HEK293 (cell line): Measurements from ENCODE around the gene VASP.
A peak's percentile ranks its signal among the peaks of the same experiment; 100 is the strongest.

ENCODE experiments used
- CTCF ChIA-PET: fragments of 350-600 bp; formaldehyde crosslinking; extraction: SDS; loops from one replicate; lab custom pipeline; 2021; ENCODE audit warnings: antibody characterized with exemption; lab: Yijun Ruan, JAX
- POLR2A ChIA-PET: fragments of 300-600 bp; formaldehyde crosslinking; extraction: SDS; loops from one replicate; lab custom pipeline; 2020; ENCODE audit warnings: antibody characterized with exemption, inconsistent platforms; lab: Yijun Ruan, JAX
- H3K27ac ChIP-seq: fragments of 200-500 bp; sonication (Bioruptor generic); 2 replicates; pipeline ENCODE4 v1.5.1; 2014; ENCODE audit warnings: low read depth, low read length, control low read depth, inconsistent platforms; ENCODE audit errors: extremely low read depth
- H3K36me3 ChIP-seq, 2 experiments: fragments of 200-500 bp in 1 of 2; sonication (Bioruptor generic) in 1 of 2; 1 replicate in 1 of 2; 2 replicates in 1 of 2; pipeline ENCODE4 v1.5.1; 2014 to 2017; ENCODE audit warnings: inconsistent platforms in 2 of 2, low read length in 2 of 2; ENCODE audit not compliant: control insufficient read depth in 2 of 2, insufficient read depth in 1 of 2
- H3K4me1 ChIP-seq: fragments of 200-500 bp; sonication (Bioruptor generic); 2 replicates; pipeline ENCODE4 v1.5.1; 2014; ENCODE audit warnings: mild to moderate bottlenecking, low read length, inconsistent platforms; ENCODE audit not compliant: control insufficient read depth, insufficient read depth
- H3K4me3 ChIP-seq: 2 replicates; pipeline ENCODE4 v1.5.1; 2011; ENCODE audit warnings: low read depth, mild to moderate bottlenecking, control low read depth, low read length, moderate library complexity
- H3K9me3 ChIP-seq: fragments of 200-500 bp; sonication (Bioruptor generic); 2 replicates; pipeline ENCODE4 v1.5.1; 2014; ENCODE audit warnings: low read depth, low read length, inconsistent platforms; ENCODE audit not compliant: control insufficient read depth, insufficient read depth
- EGR2 ChIP-seq: fragments of 450-650 bp; formaldehyde crosslinking; IDR thresholded peaks from 2 replicates; pipeline ENCODE4 v1.5.1; 2016; ENCODE audit warnings: low read depth, missing biosample characterization, missing genetic modification characterization
- HOXC10 ChIP-seq: sonication (generic); formaldehyde crosslinking; IDR thresholded peaks from 2 replicates; pipeline ENCODE4 v1.8.1; 2023; ENCODE audit warnings: mild to moderate bottlenecking, missing genetic modification reagents
- KLF7 ChIP-seq: fragments of 450-650 bp; formaldehyde crosslinking; IDR thresholded peaks from 2 replicates; pipeline ENCODE4 v1.5.1; 2016; ENCODE audit warnings: missing biosample characterization, missing genetic modification characterization, borderline replicate concordance
- SCRT1 ChIP-seq: fragments of 450-650 bp; formaldehyde crosslinking; IDR thresholded peaks from 2 replicates; pipeline ENCODE4 v1.5.1; 2016; ENCODE audit warnings: missing biosample characterization, missing genetic modification characterization, borderline replicate concordance
- TCF7L2 ChIP-seq: IDR thresholded peaks from 2 replicates; pipeline ENCODE4 v1.6.1; 2011; ENCODE audit warnings: low read depth, mild to moderate bottlenecking, inconsistent platforms, low read length, moderate library complexity, borderline replicate concordance
- ZBTB17 ChIP-seq: fragments of 450-650 bp; formaldehyde crosslinking; IDR thresholded peaks from 2 replicates; pipeline ENCODE4 v1.5.1; 2016; ENCODE audit warnings: missing biosample characterization, missing genetic modification characterization
- ZFHX2 ChIP-seq: fragments of 450-650 bp; formaldehyde crosslinking; conservative IDR thresholded peaks from 2 replicates; pipeline ENCODE4 v1.5.1; 2016; ENCODE audit warnings: missing biosample characterization, missing genetic modification characterization
- ZFP69B ChIP-seq: fragments of 450-650 bp; formaldehyde crosslinking; IDR thresholded peaks from 2 replicates; pipeline ENCODE4 v1.5.1; 2016; ENCODE audit warnings: missing biosample characterization, missing genetic modification characterization
- ZNF121 ChIP-seq: fragments of 450-650 bp; formaldehyde crosslinking; IDR thresholded peaks from 2 replicates; pipeline ENCODE4 v1.5.1; 2016; ENCODE audit warnings: missing biosample characterization, missing genetic modification characterization
- ZNF138 ChIP-seq: fragments of 450-650 bp; formaldehyde crosslinking; IDR thresholded peaks from 2 replicates; pipeline ENCODE4 v1.5.1; 2016; ENCODE audit warnings: missing biosample characterization, missing genetic modification characterization, borderline replicate concordance
- ZNF221 ChIP-seq: fragments of 450-650 bp; formaldehyde crosslinking; IDR thresholded peaks from 2 replicates; pipeline ENCODE4 v1.5.1; 2017; ENCODE audit warnings: missing biosample characterization, missing genetic modification characterization, borderline replicate concordance
- ZNF223 ChIP-seq: fragments of 450-650 bp; formaldehyde crosslinking; IDR thresholded peaks from 2 replicates; pipeline ENCODE4 v1.5.1; 2016; ENCODE audit warnings: missing biosample characterization, missing genetic modification characterization
- ZNF341 ChIP-seq: fragments of 450-650 bp; formaldehyde crosslinking; IDR thresholded peaks from 2 replicates; pipeline ENCODE4; 2016; ENCODE audit warnings: low read depth, missing biosample characterization, missing genetic modification characterization
- ZNF426 ChIP-seq: fragments of 450-650 bp; formaldehyde crosslinking; IDR thresholded peaks from 2 replicates; pipeline ENCODE4 v1.5.1; 2017; ENCODE audit warnings: missing biosample characterization, missing genetic modification characterization, mild to moderate bottlenecking, inconsistent platforms, moderate library complexity
- ZNF473 ChIP-seq: fragments of 450-650 bp; formaldehyde crosslinking; IDR thresholded peaks from 2 replicates; pipeline ENCODE4 v1.5.1; 2017; ENCODE audit warnings: missing biosample characterization, missing genetic modification characterization
- ZNF48 ChIP-seq: fragments of 450-650 bp; formaldehyde crosslinking; IDR thresholded peaks from 2 replicates; pipeline ENCODE4 v1.5.1; 2016; ENCODE audit warnings: missing biosample characterization, missing genetic modification characterization
- ZNF626 ChIP-seq: fragments of 450-650 bp; sonication (Bioruptor Pico); formaldehyde crosslinking; IDR thresholded peaks from 2 replicates; pipeline ENCODE4 v1.5.1; 2018; ENCODE audit warnings: missing biosample characterization, missing genetic modification characterization, inconsistent platforms
- TF ChIP-seq, protein P1 (sequence below): fragments of 450-650 bp; formaldehyde crosslinking; IDR thresholded peaks from 2 replicates; pipeline ENCODE4 v1.5.1; 2016; ENCODE audit warnings: missing biosample characterization, missing genetic modification characterization
- TF ChIP-seq, protein P2 (sequence below): fragments of 450-650 bp; formaldehyde crosslinking; conservative IDR thresholded peaks from 2 replicates; pipeline ENCODE4 v1.5.1; 2016; ENCODE audit warnings: low read depth, missing biosample characterization, missing genetic modification characterization
- TF ChIP-seq, protein P3 (sequence below): fragments of 450-650 bp; formaldehyde crosslinking; IDR thresholded peaks from 2 replicates; pipeline ENCODE4; 2016; ENCODE audit warnings: missing biosample characterization, missing genetic modification characterization
- TF ChIP-seq, protein P4 (sequence below): fragments of 450-650 bp; formaldehyde crosslinking; IDR thresholded peaks from 2 replicates; pipeline ENCODE4 v1.5.1; 2016; ENCODE audit warnings: missing biosample characterization, missing genetic modification characterization
- TF ChIP-seq, protein P5 (sequence below): fragments of 450-650 bp; formaldehyde crosslinking; IDR thresholded peaks from 2 replicates; pipeline ENCODE4 v1.5.1; 2017; ENCODE audit warnings: missing biosample characterization, missing genetic modification characterization

The VASP gene

DNA sequence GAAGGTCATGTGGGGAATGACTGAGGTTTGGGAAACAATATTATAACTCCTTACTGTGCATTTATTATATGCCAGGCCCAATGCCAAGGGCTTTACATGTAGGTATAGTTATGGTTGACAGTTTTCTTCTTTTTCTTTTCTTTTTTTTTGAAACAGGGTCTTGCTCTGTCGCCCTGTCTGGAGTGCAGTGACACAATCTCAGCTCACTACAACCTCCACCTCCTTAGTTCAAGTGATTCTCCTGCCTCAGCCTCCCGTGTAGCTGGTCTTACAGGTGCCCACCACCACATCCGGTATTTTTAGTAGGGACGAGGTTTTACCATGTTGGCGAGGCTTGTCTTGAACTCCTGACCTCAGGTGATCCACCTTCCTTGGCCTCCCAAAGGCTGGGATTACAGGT lies 24.2 kb upstream of the VASP start:
- TF ChIP-seq ZNF121 (tag by site-specific recombination) (peak; percentile 81; the same call in 1 of the 2 replicates), ZNF426 (tag by site-specific recombination) (no peak)
- TF ChIP-seq, all 188 proteins: peak for 1
- no peaks in the 10 kb centered on the region for H3K9me3 ChIP-seq
- H3K4me3 ChIP-seq = no peak overlapping the region
- H3K36me3 ChIP-seq = no peaks in the 10 kb centered on the region; a peak in 1 of 3 replicates
- H3K4me1 ChIP-seq = peaks cover 2% of the 10 kb centered on the region; the same call in 1 of the 2 replicates
- no peak overlapping the region for H3K27ac ChIP-seq
- CTCF ChIA-PET = interaction anchor here (0.7 to 1.5 kb wide), 3 partner anchors 38 to 48 kb away, joined by 3 to 11 read pairs (median 6); no protein-coding TSS in a partner anchor
- POLR2A ChIA-PET = no interaction called here

DNA sequence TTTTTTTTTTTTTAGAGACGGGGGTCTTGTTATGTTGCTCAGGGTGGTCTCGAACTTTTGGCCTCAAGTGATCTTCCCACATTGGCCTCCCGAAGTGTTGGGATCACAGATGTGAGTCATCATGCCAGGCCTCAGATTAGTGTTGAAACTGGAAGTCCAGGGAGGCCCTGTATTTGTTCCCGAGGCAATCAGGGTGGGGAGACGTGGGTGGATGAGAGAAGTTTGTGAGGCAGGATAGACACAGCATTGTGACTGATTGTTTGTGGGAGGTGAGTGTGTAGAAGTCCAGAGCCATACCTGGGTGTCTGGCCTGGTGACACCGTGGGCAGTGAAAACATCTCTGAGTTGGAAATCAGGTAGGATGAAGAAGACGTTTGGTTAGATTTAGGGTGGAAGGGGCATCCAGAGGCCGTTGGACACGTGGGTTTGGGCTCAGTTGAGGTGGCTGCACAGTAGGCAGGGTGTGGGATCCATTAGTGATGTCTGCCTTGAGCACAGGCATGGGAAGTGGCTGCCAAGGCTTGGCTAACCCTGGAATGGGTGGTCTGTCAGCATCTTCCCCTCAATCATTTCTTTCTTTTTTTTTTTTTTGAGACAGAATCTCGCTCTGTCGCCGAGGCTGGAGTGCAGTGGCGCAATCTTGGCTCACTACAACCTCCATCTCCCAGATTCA lies 22.9 kb upstream of the VASP start:
- ChIA-PET POLR2A (interaction anchor here (0.6 to 1.8 kb wide), 4 partner anchors 11 to 158 kb away, joined by 3 to 5 read pairs (median 4); partner anchors contain the start of gene PPP1R13L), CTCF (interaction anchor here (0.6 to 6.1 kb wide), 52 partner anchors 8 to 523 kb away, joined by 3 to 87 read pairs (median 6); partner anchors contain the start of genes FOSB, PPM1N, PPP1R37 and RTN2)
- no peaks in the 10 kb centered on the region for H3K9me3 ChIP-seq
- no peak overlapping the region for H3K27ac ChIP-seq
- H3K4me3 ChIP-seq = no peak overlapping the region
- H3K4me1 ChIP-seq = peaks cover 2% of the 10 kb centered on the region; the same call in 1 of the 2 replicates
- H3K36me3 ChIP-seq = no peaks in the 10 kb centered on the region; a peak in 1 of 3 replicates
- TF ChIP-seq ZNF221 (tag by site-specific recombination) (no peak), TCF7L2 (no peak), ZBTB17 (tag by site-specific recombination) (peak; percentile 89), ZNF223 (tag by site-specific recombination) (no peak), ZNF626 (tag by site-specific recombination) (no peak), ZFHX2 (tag by site-specific recombination) (peak; percentile 95), ZNF138 (tag by site-specific recombination) (no peak), ZNF341 (tag by site-specific recombination) (no peak), ZFP69B (tag by site-specific recombination) (no peak), ZNF48 (tag by site-specific recombination) (no peak), SCRT1 (tag by site-specific recombination) (no peak), HOXC10 (CRISPR knock-in tag) (no peak), KLF7 (tag by site-specific recombination) (no peak), EGR2 (tag by site-specific recombination) (peak; percentile 98), ZNF473 (no peak)
- TF ChIP-seq, protein P1, sequence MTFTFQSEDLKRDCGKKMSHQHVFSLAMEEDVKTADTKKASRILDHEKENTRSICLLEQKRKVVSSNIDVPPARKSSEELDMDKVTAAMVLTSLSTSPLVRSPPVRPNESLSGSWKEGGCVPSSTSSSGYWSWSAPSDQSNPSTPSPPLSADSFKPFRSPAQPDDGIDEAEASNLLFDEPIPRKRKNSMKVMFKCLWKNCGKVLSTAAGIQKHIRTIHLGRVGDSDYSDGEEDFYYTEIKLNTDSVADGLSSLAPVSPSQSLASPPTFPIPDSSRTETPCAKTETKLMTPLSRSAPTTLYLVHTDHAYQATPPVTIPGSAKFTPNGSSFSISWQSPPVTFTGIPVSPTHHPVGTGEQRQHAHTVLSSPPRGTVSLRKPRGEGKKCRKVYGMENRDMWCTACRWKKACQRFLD = no peak
- TF ChIP-seq, protein P2, sequence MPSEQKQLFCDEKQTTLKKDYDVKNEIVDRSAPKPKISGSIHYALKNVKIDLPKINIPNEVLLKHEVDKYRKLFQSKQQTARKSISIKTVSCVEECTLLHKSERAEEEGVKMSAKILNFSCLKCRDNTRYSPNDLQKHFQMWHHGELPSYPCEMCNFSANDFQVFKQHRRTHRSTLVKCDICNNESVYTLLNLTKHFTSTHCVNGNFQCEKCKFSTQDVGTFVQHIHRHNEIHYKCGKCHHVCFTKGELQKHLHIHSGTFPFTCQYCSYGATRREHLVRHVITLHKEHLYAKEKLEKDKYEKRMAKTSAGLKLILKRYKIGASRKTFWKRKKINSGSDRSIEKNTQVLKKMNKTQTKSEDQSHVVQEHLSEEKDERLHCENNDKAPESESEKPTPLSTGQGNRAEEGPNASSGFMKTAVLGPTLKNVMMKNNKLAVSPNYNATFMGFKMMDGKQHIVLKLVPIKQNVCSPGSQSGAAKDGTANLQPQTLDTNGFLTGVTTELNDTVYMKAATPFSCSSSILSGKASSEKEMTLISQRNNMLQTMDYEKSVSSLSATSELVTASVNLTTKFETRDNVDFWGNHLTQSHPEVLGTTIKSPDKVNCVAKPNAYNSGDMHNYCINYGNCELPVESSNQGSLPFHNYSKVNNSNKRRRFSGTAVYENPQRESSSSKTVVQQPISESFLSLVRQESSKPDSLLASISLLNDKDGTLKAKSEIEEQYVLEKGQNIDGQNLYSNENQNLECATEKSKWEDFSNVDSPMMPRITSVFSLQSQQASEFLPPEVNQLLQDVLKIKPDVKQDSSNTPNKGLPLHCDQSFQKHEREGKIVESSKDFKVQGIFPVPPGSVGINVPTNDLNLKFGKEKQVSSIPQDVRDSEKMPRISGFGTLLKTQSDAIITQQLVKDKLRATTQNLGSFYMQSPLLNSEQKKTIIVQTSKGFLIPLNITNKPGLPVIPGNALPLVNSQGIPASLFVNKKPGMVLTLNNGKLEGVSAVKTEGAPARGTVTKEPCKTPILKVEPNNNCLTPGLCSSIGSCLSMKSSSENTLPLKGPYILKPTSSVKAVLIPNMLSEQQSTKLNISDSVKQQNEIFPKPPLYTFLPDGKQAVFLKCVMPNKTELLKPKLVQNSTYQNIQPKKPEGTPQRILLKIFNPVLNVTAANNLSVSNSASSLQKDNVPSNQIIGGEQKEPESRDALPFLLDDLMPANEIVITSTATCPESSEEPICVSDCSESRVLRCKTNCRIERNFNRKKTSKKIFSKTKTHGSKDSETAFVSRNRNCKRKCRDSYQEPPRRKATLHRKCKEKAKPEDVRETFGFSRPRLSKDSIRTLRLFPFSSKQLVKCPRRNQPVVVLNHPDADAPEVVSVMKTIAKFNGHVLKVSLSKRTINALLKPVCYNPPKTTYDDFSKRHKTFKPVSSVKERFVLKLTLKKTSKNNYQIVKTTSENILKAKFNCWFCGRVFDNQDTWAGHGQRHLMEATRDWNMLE (tag by site-specific recombination) = no peak
- TF ChIP-seq, protein P3, sequence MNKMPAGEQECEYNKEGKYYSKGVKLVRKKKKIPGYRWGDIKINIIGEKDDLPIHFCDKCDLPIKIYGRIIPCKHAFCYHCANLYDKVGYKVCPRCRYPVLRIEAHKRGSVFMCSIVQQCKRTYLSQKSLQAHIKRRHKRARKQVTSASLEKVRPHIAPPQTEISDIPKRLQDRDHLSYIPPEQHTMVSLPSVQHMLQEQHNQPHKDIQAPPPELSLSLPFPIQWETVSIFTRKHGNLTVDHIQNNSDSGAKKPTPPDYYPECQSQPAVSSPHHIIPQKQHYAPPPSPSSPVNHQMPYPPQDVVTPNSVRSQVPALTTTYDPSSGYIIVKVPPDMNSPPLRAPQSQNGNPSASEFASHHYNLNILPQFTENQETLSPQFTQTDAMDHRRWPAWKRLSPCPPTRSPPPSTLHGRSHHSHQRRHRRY (tag by site-specific recombination) = no peak
- TF ChIP-seq, protein P4, sequence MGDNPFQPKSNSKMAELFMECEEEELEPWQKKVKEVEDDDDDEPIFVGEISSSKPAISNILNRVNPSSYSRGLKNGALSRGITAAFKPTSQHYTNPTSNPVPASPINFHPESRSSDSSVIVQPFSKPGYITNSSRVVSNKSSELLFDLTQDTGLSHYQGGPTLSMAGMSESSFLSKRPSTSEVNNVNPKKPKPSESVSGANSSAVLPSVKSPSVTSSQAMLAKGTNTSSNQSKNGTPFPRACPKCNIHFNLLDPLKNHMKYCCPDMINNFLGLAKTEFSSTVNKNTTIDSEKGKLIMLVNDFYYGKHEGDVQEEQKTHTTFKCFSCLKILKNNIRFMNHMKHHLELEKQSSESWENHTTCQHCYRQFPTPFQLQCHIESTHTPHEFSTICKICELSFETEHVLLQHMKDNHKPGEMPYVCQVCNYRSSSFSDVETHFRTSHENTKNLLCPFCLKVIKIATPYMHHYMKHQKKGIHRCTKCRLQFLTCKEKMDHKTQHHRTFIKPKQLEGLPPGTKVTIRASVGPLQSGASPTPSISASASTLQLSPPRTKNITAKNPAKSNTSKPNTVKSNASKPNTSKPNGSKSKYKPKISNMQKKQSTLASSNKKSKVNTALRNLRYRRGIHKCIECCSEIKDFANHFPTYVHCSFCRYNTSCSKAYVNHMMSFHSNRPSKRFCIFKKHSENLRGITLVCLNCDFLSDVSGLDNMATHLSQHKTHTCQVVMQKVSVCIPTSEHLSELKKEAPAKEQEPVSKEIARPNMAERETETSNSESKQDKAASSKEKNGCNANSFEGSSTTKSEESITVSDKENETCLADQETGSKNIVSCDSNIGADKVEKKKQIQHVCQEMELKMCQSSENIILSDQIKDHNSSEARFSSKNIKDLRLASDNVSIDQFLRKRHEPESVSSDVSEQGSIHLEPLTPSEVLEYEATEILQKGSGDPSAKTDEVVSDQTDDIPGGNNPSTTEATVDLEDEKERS = no peak
- TF ChIP-seq, protein P5, sequence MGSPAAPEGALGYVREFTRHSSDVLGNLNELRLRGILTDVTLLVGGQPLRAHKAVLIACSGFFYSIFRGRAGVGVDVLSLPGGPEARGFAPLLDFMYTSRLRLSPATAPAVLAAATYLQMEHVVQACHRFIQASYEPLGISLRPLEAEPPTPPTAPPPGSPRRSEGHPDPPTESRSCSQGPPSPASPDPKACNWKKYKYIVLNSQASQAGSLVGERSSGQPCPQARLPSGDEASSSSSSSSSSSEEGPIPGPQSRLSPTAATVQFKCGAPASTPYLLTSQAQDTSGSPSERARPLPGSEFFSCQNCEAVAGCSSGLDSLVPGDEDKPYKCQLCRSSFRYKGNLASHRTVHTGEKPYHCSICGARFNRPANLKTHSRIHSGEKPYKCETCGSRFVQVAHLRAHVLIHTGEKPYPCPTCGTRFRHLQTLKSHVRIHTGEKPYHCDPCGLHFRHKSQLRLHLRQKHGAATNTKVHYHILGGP (tag by site-specific recombination) = no peak
